ENCODE measurements around the gene MYO1D.

DNA sequence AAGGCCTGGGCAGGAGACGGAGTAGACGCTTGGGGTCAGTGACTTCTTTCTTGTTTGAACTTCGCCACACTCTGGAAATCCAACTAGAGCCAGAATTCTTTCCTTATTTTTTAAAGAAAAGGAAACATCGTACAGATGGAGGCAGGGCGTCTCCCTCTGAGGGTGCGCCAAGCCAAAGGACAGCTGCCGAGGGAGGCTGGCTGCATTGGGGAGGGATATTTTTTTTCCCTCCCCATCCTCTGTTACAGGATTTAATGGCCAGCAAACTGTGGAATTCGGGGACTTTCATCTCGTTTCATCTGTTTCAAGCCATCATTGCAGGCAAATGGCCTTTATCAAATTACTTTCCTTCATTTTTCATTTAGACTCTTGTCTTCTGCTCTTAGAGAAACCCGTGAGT is 374.2 kb downstream of the MYO1D start:
- TF ChIP-seq TOX (CRISPR knock-in tag; IDR thresholded peaks at IDR 0.05; ENCODE audit: borderline replicate concordance) (no peak), POU6F1 (CRISPR knock-in tag; IDR thresholded peaks at IDR 0.05; ENCODE audit: borderline replicate concordance, low read depth) (no peak), TCF4 (CRISPR knock-in tag; IDR thresholded peaks at IDR 0.05; ENCODE audit: borderline replicate concordance) (no peak), RARB (CRISPR knock-in tag; IDR thresholded peaks at IDR 0.05) (no peak), ZNF70 (CRISPR knock-in tag; IDR thresholded peaks at IDR 0.05) (no peak), BACH2 (CRISPR knock-in tag; IDR thresholded peaks at IDR 0.05; ENCODE audit: borderline replicate concordance) (no peak), SNAI2 (CRISPR knock-in tag; IDR thresholded peaks at IDR 0.05) (no peak), OSR1 (CRISPR knock-in tag; IDR thresholded peaks at IDR 0.05) (no peak), TSHZ2 (CRISPR knock-in tag; IDR thresholded peaks at IDR 0.05) (no peak), ZFP30 (CRISPR knock-in tag; IDR thresholded peaks at IDR 0.05) (no peak), ZNF565 (CRISPR knock-in tag; conservative IDR thresholded peaks at IDR 0.05; ENCODE audit: low read depth) (no peak)
- TF ChIP-seq, protein P1, sequence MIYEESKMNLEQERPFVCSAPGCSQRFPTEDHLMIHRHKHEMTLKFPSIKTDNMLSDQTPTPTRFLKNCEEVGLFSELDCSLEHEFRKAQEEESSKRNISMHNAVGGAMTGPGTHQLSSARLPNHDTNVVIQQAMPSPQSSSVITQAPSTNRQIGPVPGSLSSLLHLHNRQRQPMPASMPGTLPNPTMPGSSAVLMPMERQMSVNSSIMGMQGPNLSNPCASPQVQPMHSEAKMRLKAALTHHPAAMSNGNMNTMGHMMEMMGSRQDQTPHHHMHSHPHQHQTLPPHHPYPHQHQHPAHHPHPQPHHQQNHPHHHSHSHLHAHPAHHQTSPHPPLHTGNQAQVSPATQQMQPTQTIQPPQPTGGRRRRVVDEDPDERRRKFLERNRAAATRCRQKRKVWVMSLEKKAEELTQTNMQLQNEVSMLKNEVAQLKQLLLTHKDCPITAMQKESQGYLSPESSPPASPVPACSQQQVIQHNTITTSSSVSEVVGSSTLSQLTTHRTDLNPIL (CRISPR knock-in tag; IDR thresholded peaks at IDR 0.05; ENCODE audit: low read depth), result no peak
